NCI-H2196 treated with DMSO at 0.1 percent for 48 hours (cell line): ENCODE measurements around the gene IZUMO1R.
"Not testable (repeated sequence)": the region's sequence is repeated elsewhere in the genome, so short reads cannot be mapped to it uniquely, and the experiment has no call there.

Experiments used
- DNase-seq: peaks from one replicate; lab custom pipeline; 2025; ENCODE audit not compliant: unreplicated experiment; lab: John Stamatoyannopoulos, UW

The IZUMO1R gene

GRCh38 chr11:94303966-94304958 lies at the start of gene IZUMO1R:
TSS of gene IZUMO1R (plus strand) at chr11:94304580. CDS start at chr11:94305637, 1,057 bp downstream.
- DNase-seq = no peak

- no peak for DNase-seq
Observed at GRCh38 chr11:94271885-94272372, 32.5 kb upstream of the IZUMO1R start.

GRCh38 chr11:94272738-94273313 lies 31.6 kb upstream of the IZUMO1R start:
- no peak for DNase-seq

GRCh38 chr11:94275961-94276360 lies 28.4 kb upstream of the IZUMO1R start:
- no peak for DNase-seq

GRCh38 chr11:94276943-94277342 lies 27.4 kb upstream of the IZUMO1R start:
- DNase-seq = no peak

- DNase-seq = not testable (repeated sequence)
Observed at GRCh38 chr11:94278207-94278606, 26.2 kb upstream of the IZUMO1R start.

GRCh38 chr11:94279996-94280395 lies 24.4 kb upstream of the IZUMO1R start:
- no peak for DNase-seq

- DNase-seq = no peak
Observed at GRCh38 chr11:94281324-94281723, 23.1 kb upstream of the IZUMO1R start.

GRCh38 chr11:94283678-94284077 lies 20.7 kb upstream of the IZUMO1R start:
- DNase-seq = no peak

- no peak for DNase-seq
Observed at GRCh38 chr11:94295534-94295933, 8.8 kb upstream of the IZUMO1R start.

- DNase-seq = no peak
Observed at GRCh38 chr11:94297985-94298576, 6.3 kb upstream of the IZUMO1R start.

GRCh38 chr11:94302776-94303175 lies 1.6 kb upstream of the IZUMO1R start:
- no peak for DNase-seq

GRCh38 chr11:94305146-94305545 lies 766 bp downstream of the IZUMO1R start:
- DNase-seq = no peak

- DNase-seq = no peak
Observed at GRCh38 chr11:94307101-94307791, 2.9 kb downstream of the IZUMO1R start.

GRCh38 chr11:94308024-94308423 lies 3.6 kb downstream of the IZUMO1R start:
- DNase-seq = no peak

GRCh38 chr11:94309757-94310156 lies 5.4 kb downstream of the IZUMO1R start:
- DNase-seq = no peak

GRCh38 chr11:94310191-94310875 lies 6.0 kb downstream of the IZUMO1R start:
- no peak for DNase-seq

GRCh38 chr11:94312339-94312738 lies 8.0 kb downstream of the IZUMO1R start:
- no peak for DNase-seq

- DNase-seq = no peak
Observed at GRCh38 chr11:94314064-94314463, 9.7 kb downstream of the IZUMO1R start.

GRCh38 chr11:94315664-94316063 lies 11.3 kb downstream of the IZUMO1R start:
- DNase-seq = no peak
